ENCODE results near the gene SDK2.
A peak's percentile ranks its signal among the peaks of the same experiment; 100 is the strongest.

Gene SDK2

GRCh38 chr17:73435412-73435811, 208.8 kb downstream of the SDK2 start:
- no peak for DNase-seq

DNA sequence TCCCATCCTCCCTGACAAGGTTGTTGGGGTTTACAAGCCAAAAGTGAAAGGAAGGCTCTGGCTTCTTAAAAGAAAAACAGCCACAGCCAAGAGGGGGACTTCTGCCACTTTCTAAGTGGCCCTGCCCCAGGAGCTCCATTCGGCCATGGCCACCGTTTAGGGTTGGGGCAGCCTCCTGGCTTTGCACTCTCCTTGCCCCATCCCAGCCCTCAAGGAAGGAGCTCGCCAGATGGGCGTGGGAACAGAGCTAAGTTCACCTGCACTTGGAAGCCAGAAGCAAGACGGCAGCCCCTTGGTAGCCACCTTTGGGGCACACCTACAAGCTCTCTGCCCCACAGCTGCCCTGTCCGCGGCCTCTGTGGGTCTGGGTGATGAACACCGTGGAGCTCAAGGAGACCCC, 210.1 kb downstream of the SDK2 start:
- no peak for DNase-seq

- no peak for DNase-seq
Observed at GRCh38 chr17:73433501-73433900, 210.7 kb downstream of the SDK2 start.

GRCh38 chr17:73432624-73433190, 211.5 kb downstream of the SDK2 start:
- DNase-seq, result no peak

DNA sequence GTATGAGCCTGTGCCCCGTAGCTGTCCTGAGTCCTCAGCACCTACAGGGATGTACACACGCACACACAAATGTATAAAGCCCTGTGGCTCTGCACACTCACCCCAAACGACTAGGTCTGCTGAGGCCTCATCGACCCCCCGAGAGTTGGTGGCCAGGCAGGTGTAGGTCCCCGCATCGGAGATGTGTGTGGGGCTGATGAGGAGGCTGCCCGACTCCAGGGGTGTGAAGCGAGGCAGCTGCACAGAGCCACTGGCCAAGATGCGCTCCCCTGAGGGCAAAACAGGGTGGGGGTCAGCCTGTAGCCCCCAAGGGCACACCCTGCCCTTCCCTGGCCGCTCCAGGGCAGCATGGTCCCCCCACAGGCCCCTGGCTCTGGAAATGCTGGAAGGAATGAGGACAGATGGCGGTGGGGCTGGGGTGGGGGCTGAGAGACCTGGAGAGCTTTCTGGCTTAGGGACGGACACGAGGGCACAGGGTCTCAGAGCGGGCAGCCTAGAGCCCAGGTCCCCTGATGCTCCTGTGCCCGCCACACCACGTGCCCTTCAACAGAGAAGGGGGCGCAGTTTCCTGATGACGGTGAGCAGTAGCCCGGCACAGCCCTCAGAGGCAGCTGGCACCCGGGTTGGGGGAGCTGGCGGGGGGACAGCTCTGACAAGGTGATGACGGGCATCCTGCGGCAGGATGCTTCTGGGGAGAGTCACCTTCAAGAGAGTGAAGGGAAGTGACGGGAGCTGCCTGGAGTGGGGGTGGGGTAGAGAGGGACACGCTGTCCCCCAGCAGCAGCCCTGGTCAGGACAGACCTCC, 212.6 kb downstream of the SDK2 start:
- DNase-seq, result no peak

DNA sequence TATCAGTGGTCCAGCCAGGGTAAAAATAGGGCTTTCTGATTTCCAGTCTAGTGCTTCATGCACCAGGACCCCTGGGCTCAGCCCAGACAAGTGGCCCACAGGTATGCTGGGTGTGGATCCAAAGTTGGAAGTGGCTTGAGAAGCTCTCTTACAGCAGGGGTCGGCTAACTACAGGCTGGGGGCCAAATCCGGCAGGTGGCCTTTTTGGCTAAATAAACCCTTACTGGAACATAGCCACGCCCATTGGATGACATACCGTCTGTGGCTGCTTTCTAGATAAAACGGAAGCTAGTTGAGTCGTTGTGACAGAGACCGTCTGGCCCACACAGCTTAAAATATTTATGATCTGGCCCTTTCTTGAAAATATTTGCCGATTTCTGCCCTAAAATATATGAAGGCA, 213.4 kb downstream of the SDK2 start:
- no peak for DNase-seq

GRCh38 chr17:73430165-73430680, 214.0 kb downstream of the SDK2 start:
- DNase-seq, result no peak

DNA sequence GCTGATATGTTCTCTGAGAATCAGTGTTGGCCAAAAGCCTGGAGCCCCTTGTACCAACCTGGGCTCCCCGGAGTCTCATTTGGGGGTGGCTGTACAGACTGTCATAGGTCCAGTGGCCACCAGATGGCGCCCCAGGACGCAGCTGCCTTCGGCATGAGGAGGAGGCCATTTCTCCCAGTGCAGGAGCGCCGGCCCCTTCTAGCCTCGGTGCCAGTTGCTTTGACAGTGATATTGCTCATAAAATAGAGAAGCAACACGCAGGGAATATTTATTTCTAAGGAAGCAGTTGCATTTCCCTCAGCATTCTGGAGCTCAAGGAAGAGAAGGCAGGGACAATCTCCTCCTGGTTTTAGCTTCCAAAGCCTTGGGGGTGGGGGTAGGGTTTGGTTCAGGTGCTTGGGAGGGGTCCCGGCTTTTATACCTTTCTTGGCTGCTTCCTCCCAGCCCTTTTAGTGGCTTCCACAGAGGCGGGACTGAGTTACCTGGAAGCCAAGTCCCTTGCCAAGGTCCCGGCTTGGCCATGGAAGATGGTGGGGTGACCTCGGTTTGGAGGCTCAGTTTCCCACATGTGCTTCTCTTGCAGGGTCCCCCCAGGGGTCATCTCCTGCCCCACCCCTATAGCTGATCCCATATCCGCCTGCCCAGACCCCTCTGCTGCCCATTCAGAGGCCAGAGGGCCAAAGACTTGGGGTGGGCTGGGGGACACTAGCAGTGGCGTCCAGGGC, 214.6 kb downstream of the SDK2 start:
- DNase-seq, result peak; percentile 94

DNA sequence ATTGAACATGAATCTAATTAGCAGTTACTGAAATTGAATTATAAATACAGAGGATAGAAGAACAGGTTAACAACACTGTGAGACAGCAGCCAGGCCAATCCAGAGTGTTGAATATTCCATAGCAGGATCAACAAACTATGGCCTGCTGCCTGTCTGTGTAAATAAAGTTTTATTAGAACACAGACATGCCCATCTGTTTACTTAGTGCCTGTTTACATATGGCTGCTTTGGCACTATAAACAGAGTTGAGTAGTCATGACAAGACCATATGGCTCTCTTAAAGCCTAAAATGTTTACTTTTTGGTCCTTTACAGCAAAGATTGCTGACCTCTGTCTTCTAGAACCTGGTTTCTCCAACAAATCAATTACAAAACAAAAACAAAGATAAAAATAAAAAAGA, 217.0 kb downstream of the SDK2 start:
- DNase-seq, result no peak

DNA sequence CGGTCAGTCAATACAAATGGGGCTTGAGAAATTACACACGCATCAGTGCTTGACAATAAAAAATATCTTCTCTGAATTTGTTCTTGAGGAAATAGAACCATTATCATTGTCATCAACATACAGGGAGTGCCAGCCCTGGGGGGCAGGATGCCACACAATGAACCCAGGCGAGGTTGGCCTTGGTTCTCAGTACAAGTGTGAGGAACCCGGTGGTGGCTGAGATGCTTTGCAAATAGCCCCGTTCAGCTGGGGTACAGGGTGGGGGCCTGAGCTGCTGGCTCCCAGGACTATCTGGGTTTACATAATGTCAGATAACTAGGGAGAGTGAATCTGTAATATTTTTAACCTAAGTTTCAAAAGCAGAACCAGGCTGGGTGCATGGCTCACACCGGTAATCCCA, 219.7 kb downstream of the SDK2 start:
- no peak for DNase-seq

DNA sequence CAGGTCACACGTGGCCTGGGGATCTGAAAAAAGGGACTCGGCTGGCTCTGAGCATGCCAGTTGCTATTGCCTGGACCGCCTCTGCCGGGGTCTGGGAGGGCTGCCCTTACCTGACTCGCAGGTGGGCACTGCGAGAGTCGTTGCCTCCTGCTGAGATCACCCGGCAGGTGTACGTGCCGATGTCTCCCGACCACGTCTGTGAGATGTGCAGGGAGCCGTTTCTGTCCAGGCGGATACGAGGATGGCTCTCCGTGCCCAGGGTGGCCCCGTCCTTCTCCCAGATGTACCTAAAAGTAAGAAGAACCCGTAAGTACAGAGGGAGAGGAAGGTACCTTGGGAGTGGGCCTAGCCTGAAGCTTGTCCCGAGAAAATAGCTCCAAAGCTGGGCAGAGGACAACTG, 220.4 kb downstream of the SDK2 start:
- DNase-seq, result no peak

- no peak for DNase-seq
Observed at GRCh38 chr17:73423159-73423715, 221.0 kb downstream of the SDK2 start.

GRCh38 chr17:73422121-73422520, 222.1 kb downstream of the SDK2 start:
- DNase-seq, result no peak

DNA sequence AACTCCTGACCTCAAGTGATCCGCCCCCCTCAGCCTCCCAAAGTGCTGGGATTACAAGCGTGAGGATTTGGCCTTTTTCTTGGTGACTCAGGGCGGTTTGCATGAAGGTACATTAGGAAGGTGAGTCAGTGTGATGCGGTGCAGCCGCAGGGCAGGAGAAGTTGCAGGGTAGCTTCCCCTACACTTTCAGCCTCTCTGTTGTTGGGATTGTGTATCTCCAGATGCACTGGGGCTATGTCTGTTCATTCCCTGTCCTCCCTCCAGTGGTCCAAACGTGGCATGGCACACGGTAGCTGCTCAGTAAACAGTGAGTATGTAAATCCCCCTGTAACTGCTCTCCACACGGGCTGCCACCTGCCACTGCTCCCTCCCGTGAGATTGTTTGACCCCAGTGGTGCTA, 223.3 kb downstream of the SDK2 start:
- no peak for DNase-seq

- no peak for DNase-seq
Observed at GRCh38 chr17:73419881-73420280, 224.4 kb downstream of the SDK2 start.

DNA sequence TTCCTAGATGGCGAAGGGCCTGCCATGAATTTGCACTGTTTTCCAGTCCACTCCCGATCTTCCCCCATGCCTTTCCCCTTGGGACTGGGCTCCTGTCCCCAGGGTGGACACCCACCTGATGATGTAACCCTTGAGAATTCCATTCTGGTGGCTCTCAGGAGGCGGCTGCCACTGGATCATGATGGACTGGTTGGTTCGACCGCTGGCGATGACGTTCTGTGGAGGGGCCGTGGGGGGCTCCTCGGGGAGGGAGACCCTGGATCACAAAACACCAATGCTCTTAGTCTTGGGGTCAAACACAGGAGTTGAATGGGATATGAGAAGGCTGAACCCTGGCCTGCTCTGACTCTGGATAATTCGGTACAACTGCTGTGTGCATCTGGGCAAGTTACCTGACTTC, 225.2 kb downstream of the SDK2 start:
- DNase-seq, result no peak

GRCh38 chr17:73415782-73416181, 228.5 kb downstream of the SDK2 start:
- DNase-seq, result no peak

GRCh38 chr17:73414171-73414955, 229.9 kb downstream of the SDK2 start:
- no peak for DNase-seq

- no peak for DNase-seq
Observed at GRCh38 chr17:73412914-73413313, 231.3 kb downstream of the SDK2 start.

DNA sequence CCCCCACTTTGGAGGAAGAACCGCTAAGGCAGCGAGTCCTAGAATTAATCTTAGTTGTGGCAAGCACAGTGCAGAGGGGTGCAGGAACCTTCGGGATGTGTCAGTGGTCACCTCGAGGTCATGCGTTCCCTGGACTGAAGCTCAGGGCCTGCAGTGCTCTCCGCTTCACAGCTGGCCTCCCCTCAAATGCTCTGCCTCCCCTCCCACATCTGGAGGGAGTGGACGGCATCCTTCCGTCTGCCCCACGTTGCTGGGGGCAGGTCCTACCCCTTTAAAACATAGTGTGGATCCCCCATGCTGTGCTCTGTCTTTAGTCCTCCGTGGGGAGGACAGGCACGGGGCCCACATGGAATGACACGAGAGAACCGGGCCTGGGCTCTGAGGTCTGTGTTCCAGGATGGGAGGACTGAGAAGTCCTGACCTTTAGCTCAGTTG, 232.9 kb downstream of the SDK2 start:
- no peak for DNase-seq

- DNase-seq, result peak; percentile 69
Observed at GRCh38 chr17:73410586-73411312, 233.5 kb downstream of the SDK2 start.

- DNase-seq, result no peak
Observed at GRCh38 chr17:73404246-73404645, 240.0 kb downstream of the SDK2 start.
